ENCODE data around the gene NCF2. TPM values are rescaled to one million over a fixed set of nuclear protein-coding genes. Genes with fewer than 3 reads are reported as not detected.

Gene NCF2
- total RNA-seq, 1 donor from 2014 or later = 9.8 TPM

GRCh38 chr1:183543619-183544204 is 46.5 kb downstream of the NCF2 start:
- no peaks in the 10 kb centered on the region for H3K27me3 ChIP-seq
- no peaks in the 10 kb centered on the region for H3K4me1 ChIP-seq
- peaks cover 56 to 78% of the 10 kb centered on the region in 2 donors for H3K36me3 ChIP-seq
- H3K9me3 ChIP-seq = no peaks in the 10 kb centered on the region
- intact Hi-C loops (cut with DNase I) = loop anchor here (1.0 to 2.0 kb wide), 2 partner anchors 37 to 73 kb away; no protein-coding TSS in a partner anchor
- no peak overlapping the region for H3K4me3 ChIP-seq
- DNase-seq (ENCODE audit: low spot score in 2 of 2) = no peak
- TF ChIP-seq CTCF (IDR thresholded peaks at IDR 0.05) = peak in 2 of 3 experiments; percentile 48 to 56
- H3K27ac ChIP-seq = no peak overlapping the region

GRCh38 chr1:183537405-183537804 is 52.9 kb downstream of the NCF2 start:
- intact Hi-C loops (cut with DNase I) = no loop called here
- Histone ChIP-seq H3K9me3 (no peaks in the 10 kb centered on the region), H3K27ac (no peak overlapping the region), H3K4me3 (no peak overlapping the region), H3K4me1 (no peaks in the 10 kb centered on the region), H3K27me3 (no peaks in the 10 kb centered on the region), H3K36me3 (peaks cover 46 to 87% of the 10 kb centered on the region in 2 donors)
- DNase-seq (ENCODE audit: low spot score in 2 of 2) = no peak
- TF ChIP-seq CTCF (IDR thresholded peaks at IDR 0.05) = no peak

GRCh38 chr1:183533617-183534174 is 56.6 kb downstream of the NCF2 start:
- H3K4me3 ChIP-seq = no peak overlapping the region
- intact Hi-C loops (cut with DNase I) = no loop called here
- H3K9me3 ChIP-seq = no peaks in the 10 kb centered on the region
- TF ChIP-seq CTCF (IDR thresholded peaks at IDR 0.05) = no peak
- H3K27ac ChIP-seq = no peak overlapping the region
- H3K4me1 ChIP-seq = no peaks in the 10 kb centered on the region
- H3K27me3 ChIP-seq = no peaks in the 10 kb centered on the region
- no peak for DNase-seq (ENCODE audit: low spot score in 2 of 2)
- H3K36me3 ChIP-seq = peaks cover 30 to 70% of the 10 kb centered on the region in 2 donors

- no peak for DNase-seq (ENCODE audit: low spot score in 2 of 2)
- no peak overlapping the region for H3K27ac ChIP-seq
- peaks cover 34 to 48% of the 10 kb centered on the region in 2 donors for H3K36me3 ChIP-seq
- no peaks in the 10 kb centered on the region for H3K27me3 ChIP-seq
- no peak overlapping the region for H3K4me3 ChIP-seq
- intact Hi-C loops (cut with DNase I) = no loop called here
- no peaks in the 10 kb centered on the region for H3K4me1 ChIP-seq
- TF ChIP-seq CTCF (IDR thresholded peaks at IDR 0.05) = no peak
- H3K9me3 ChIP-seq = no peaks in the 10 kb centered on the region
Observed at GRCh38 chr1:183528577-183528976, 61.7 kb downstream of the NCF2 start.

- H3K27me3 ChIP-seq = no peaks in the 10 kb centered on the region
- no peak overlapping the region for H3K27ac ChIP-seq
- no peak overlapping the region for H3K4me3 ChIP-seq
- peaks cover 13 to 21% of the 10 kb centered on the region in 2 donors for H3K36me3 ChIP-seq
- no peak for DNase-seq (ENCODE audit: low spot score in 2 of 2)
- intact Hi-C loops (cut with DNase I) = no loop called here
- no peaks in the 10 kb centered on the region for H3K9me3 ChIP-seq
- H3K4me1 ChIP-seq = no peaks in the 10 kb centered on the region
- TF ChIP-seq CTCF (IDR thresholded peaks at IDR 0.05) = peak in 1 of 3 experiments; percentile 4
Observed at GRCh38 chr1:183522104-183522503, 68.2 kb downstream of the NCF2 start.

Data from ascending aorta (tissue), 2 donors.